Measurements from ENCODE around the gene NAV2. TPM values are rescaled to one million over a fixed set of nuclear protein-coding genes. Genes with fewer than 3 reads are reported as not detected.

Gene NAV2
- total RNA-seq, 1 experiment from 2014 or later, result 63.5 TPM

DNA sequence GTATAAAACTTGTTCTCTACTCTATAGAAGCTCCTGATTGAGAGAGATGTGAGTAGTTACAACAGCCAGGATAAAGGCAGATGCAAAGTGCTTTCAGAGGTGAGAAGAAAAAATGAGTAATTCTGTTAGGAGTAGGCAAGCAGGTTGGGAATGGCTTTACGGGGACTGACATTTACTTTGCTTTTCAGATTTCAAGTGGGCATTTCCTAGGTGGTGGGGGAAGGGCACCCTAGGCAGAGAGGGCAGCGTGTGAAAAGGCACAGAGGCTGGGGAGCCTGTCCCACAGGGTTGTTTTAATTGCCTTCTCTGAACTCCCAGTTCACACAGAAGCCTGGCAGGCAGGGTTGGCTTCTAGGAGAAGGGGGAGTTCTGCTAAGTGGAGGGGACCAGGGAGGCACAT, 106.5 kb downstream of the NAV2 start:
- Histone ChIP-seq H3K4me3 (ENCODE audit: low read depth, low read length) (no peak overlapping the region), H3K9me3 (no peaks in the 10 kb centered on the region), H3K36me3 (ENCODE audit: control insufficient read depth, insufficient read depth, low read length) (no peaks in the 10 kb centered on the region), H3K4me1 (no peaks in the 10 kb centered on the region), H3K27me3 (replicated peaks; ENCODE audit: control insufficient read depth, insufficient read depth, low read length) (no peaks in the 10 kb centered on the region)
- no peak for DNase-seq
- H3K27ac Mint-ChIP-seq (ENCODE audit: unreplicated experiment), result no peak overlapping the region
- TF ChIP-seq, protein P1, sequence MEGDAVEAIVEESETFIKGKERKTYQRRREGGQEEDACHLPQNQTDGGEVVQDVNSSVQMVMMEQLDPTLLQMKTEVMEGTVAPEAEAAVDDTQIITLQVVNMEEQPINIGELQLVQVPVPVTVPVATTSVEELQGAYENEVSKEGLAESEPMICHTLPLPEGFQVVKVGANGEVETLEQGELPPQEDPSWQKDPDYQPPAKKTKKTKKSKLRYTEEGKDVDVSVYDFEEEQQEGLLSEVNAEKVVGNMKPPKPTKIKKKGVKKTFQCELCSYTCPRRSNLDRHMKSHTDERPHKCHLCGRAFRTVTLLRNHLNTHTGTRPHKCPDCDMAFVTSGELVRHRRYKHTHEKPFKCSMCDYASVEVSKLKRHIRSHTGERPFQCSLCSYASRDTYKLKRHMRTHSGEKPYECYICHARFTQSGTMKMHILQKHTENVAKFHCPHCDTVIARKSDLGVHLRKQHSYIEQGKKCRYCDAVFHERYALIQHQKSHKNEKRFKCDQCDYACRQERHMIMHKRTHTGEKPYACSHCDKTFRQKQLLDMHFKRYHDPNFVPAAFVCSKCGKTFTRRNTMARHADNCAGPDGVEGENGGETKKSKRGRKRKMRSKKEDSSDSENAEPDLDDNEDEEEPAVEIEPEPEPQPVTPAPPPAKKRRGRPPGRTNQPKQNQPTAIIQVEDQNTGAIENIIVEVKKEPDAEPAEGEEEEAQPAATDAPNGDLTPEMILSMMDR (IDR thresholded peaks at IDR 0.05; ENCODE audit: insufficient read depth in 1 of 2, low read depth in 1 of 2, low read length in 1 of 2, severe bottlenecking in 1 of 2, unreplicated experiment in 1 of 2), result no peak
- BruUV-seq (replicated peaks), result no TSS peak
- CTCF ChIA-PET, result no interaction called here
- no peaks in the 10 kb centered on the region for H3K4me1 Mint-ChIP-seq (ENCODE audit: low read depth, unreplicated experiment)
- H3K9me3 Mint-ChIP-seq (ENCODE audit: unreplicated experiment), result no peaks in the 10 kb centered on the region
- no peak overlapping the region for H3K4me3 Mint-ChIP-seq (ENCODE audit: unreplicated experiment)
- H3K36me3 Mint-ChIP-seq (ENCODE audit: insufficient read depth, unreplicated experiment), result peaks cover 5% of the 10 kb centered on the region
- POLR2A ChIA-PET, result no interaction called here
- no peaks in the 10 kb centered on the region for H3K27me3 Mint-ChIP-seq (ENCODE audit: insufficient read depth, unreplicated experiment)
- intact Hi-C loops (cut with micrococcal nuclease; ENCODE audit: unreplicated experiment), result no loop called here

DNA sequence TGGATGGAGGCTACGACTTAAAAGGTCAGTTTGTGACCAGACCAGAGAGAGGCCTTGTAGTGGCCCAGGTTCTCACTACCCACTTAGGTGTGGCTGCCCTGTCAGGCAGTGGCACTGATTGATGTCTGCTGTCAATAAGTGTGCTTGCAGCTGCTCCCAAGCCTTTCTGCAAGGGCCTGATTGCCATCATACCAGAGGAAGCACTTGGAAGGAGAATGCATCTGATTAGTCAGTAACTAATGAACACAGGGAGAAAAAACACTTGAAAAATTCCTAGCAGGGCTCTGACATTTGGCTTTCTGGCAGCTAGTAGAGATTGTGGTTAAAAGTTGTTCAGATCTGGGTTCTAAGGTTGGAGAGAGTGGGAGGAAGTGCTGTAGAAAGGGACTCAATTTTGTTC, 107.5 kb downstream of the NAV2 start:
- Histone ChIP-seq H3K4me3 (ENCODE audit: low read depth, low read length) (no peak overlapping the region), H3K9me3 (no peaks in the 10 kb centered on the region), H3K4me1 (no peaks in the 10 kb centered on the region), H3K27me3 (replicated peaks; ENCODE audit: control insufficient read depth, insufficient read depth, low read length) (no peaks in the 10 kb centered on the region), H3K36me3 (ENCODE audit: control insufficient read depth, insufficient read depth, low read length) (no peaks in the 10 kb centered on the region)
- H3K4me1 Mint-ChIP-seq (ENCODE audit: low read depth, unreplicated experiment), result no peaks in the 10 kb centered on the region
- ChIA-PET CTCF (no interaction called here), POLR2A (no interaction called here)
- no peak overlapping the region for H3K4me3 Mint-ChIP-seq (ENCODE audit: unreplicated experiment)
- DNase-seq, result no peak
- BruUV-seq (replicated peaks), result no TSS peak
- intact Hi-C loops (cut with micrococcal nuclease; ENCODE audit: unreplicated experiment), result no loop called here
- H3K9me3 Mint-ChIP-seq (ENCODE audit: unreplicated experiment), result no peaks in the 10 kb centered on the region
- TF ChIP-seq, protein P1 (IDR thresholded peaks at IDR 0.05; ENCODE audit: insufficient read depth in 1 of 2, low read depth in 1 of 2, low read length in 1 of 2, severe bottlenecking in 1 of 2, unreplicated experiment in 1 of 2), result no peak
- no peak overlapping the region for H3K27ac Mint-ChIP-seq (ENCODE audit: unreplicated experiment)
- peaks cover 5% of the 10 kb centered on the region for H3K36me3 Mint-ChIP-seq (ENCODE audit: insufficient read depth, unreplicated experiment)
- no peaks in the 10 kb centered on the region for H3K27me3 Mint-ChIP-seq (ENCODE audit: insufficient read depth, unreplicated experiment)

DNA sequence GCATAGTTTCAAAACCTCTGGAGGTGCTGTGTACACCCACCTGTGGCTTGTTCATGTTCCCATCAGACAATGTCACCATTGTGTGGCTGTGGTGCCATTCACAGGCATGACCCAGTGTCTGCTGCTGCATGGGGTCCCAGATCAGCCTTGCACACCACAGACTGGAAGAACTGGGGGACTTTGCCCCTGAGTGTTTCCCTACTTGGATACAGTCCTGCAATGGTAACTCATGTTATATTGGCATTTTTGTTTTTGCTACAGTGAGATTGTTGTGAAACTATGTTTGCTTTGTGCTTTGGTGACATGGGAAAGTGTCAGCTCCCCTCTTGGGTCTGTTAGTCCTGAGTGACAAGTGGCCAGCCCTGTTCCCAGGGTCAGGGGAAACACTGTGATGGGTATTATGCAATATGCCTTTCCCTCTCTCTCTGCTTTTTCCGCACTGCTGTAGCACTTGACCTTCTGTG, 108.8 kb downstream of the NAV2 start:
- Histone ChIP-seq H3K4me1 (no peaks in the 10 kb centered on the region), H3K9me3 (no peaks in the 10 kb centered on the region), H3K27me3 (replicated peaks; ENCODE audit: control insufficient read depth, insufficient read depth, low read length) (no peaks in the 10 kb centered on the region), H3K4me3 (ENCODE audit: low read depth, low read length) (no peak overlapping the region), H3K36me3 (ENCODE audit: control insufficient read depth, insufficient read depth, low read length) (no peaks in the 10 kb centered on the region)
- TF ChIP-seq, protein P1 (IDR thresholded peaks at IDR 0.05; ENCODE audit: insufficient read depth in 1 of 2, low read depth in 1 of 2, low read length in 1 of 2, severe bottlenecking in 1 of 2, unreplicated experiment in 1 of 2), result no peak
- H3K27me3 Mint-ChIP-seq (ENCODE audit: insufficient read depth, unreplicated experiment), result no peaks in the 10 kb centered on the region
- ChIA-PET CTCF (interaction anchor here (0.5 kb wide), 1 partner anchor 356 kb away, joined by 3 read pairs; no protein-coding TSS in a partner anchor), POLR2A (no interaction called here)
- no TSS peak for BruUV-seq (replicated peaks)
- peaks cover 5% of the 10 kb centered on the region for H3K36me3 Mint-ChIP-seq (ENCODE audit: insufficient read depth, unreplicated experiment)
- H3K4me1 Mint-ChIP-seq (ENCODE audit: low read depth, unreplicated experiment), result no peaks in the 10 kb centered on the region
- intact Hi-C loops (cut with micrococcal nuclease; ENCODE audit: unreplicated experiment), result no loop called here
- H3K27ac Mint-ChIP-seq (ENCODE audit: unreplicated experiment), result no peak overlapping the region
- DNase-seq, result peak in 1 of 2 experiments; percentile 47
- no peak overlapping the region for H3K4me3 Mint-ChIP-seq (ENCODE audit: unreplicated experiment)
- no peaks in the 10 kb centered on the region for H3K9me3 Mint-ChIP-seq (ENCODE audit: unreplicated experiment)
